HepG2 (cell line): Measurements from ENCODE around the gene PHF10. TPM values are rescaled to one million over a fixed set of nuclear protein-coding genes. Genes with fewer than 3 reads are reported as not detected.

Experiments
- AKAP8 ChIP-seq: sonication (generic); formaldehyde crosslinking; IDR thresholded peaks from 2 replicates; pipeline ENCODE4 v1.5.1; 2020; ENCODE audit warnings: mild to moderate bottlenecking, missing genetic modification reagents
- ATF6 ChIP-seq: sonication (generic); formaldehyde crosslinking; conservative IDR thresholded peaks from 2 replicates; pipeline ENCODE4 v1.4.0; 2020; ENCODE audit warnings: missing genetic modification reagents
- BORCS8-MEF2B ChIP-seq: sonication (generic); formaldehyde crosslinking; IDR thresholded peaks from 2 replicates; pipeline ENCODE4 v1.8.0; 2022; ENCODE audit warnings: mild to moderate bottlenecking, missing genetic modification reagents
- HOMEZ ChIP-seq: IDR thresholded peaks from 2 replicates; pipeline ENCODE4 v1.6.1; 2016; ENCODE audit warnings: low read depth
- KLF11 ChIP-seq: IDR thresholded peaks from 2 replicates; pipeline ENCODE4 v1.6.1; 2016; ENCODE audit warnings: missing compliant biosample characterization
- MYPOP ChIP-seq: sonication (generic); formaldehyde crosslinking; IDR thresholded peaks from 2 replicates; pipeline ENCODE4 v1.8.1; 2023; ENCODE audit warnings: mild to moderate bottlenecking, moderate library complexity, missing genetic modification reagents
- PAF1 ChIP-seq: IDR thresholded peaks from 2 replicates; pipeline ENCODE4 v1.6.1; 2016; ENCODE audit warnings: missing genetic modification reagents, missing compliant biosample characterization
- RNF2 ChIP-seq: fragments of 450-650 bp; conservative IDR thresholded peaks from 2 replicates; pipeline ENCODE4 v1.6.1; 2016; ENCODE audit warnings: low read depth
- SIX1 ChIP-seq: sonication (generic); formaldehyde crosslinking; IDR thresholded peaks from 2 replicates; pipeline ENCODE4 v1.4.0; 2020; ENCODE audit warnings: missing genetic modification reagents, borderline replicate concordance
- SKIL ChIP-seq: sonication (generic); formaldehyde crosslinking; IDR thresholded peaks from 2 replicates; pipeline ENCODE4 v1.8.0; 2022; ENCODE audit warnings: missing genetic modification reagents, mild to moderate bottlenecking, moderate library complexity, borderline replicate concordance
- STAT5B ChIP-seq: sonication (generic); formaldehyde crosslinking; IDR thresholded peaks from 2 replicates; pipeline ENCODE4 v1.4.0; 2020; ENCODE audit warnings: missing genetic modification reagents
- ZFP36 ChIP-seq: fragments of 150-350 bp; IDR thresholded peaks from 2 replicates; pipeline ENCODE4 v1.6.1; 2018; ENCODE audit warnings: borderline replicate concordance, low read length, low read depth; ENCODE audit not compliant: partially characterized antibody
- ZNF276 ChIP-seq: sonication (generic); formaldehyde crosslinking; IDR thresholded peaks from 2 replicates; pipeline ENCODE4 v1.4.0; 2020; ENCODE audit warnings: mild to moderate bottlenecking, low read depth, missing genetic modification reagents
- ZNF296 ChIP-seq: sonication (generic); formaldehyde crosslinking; conservative IDR thresholded peaks from 2 replicates; pipeline ENCODE4 v1.5.0; 2020; ENCODE audit warnings: mild to moderate bottlenecking, missing genetic modification reagents
- ZNF503 ChIP-seq: sonication (generic); formaldehyde crosslinking; IDR thresholded peaks from 2 replicates; pipeline ENCODE4 v1.4.0; 2020; ENCODE audit warnings: missing genetic modification reagents
- ZNF615 ChIP-seq: sonication (generic); formaldehyde crosslinking; IDR thresholded peaks from 2 replicates; pipeline ENCODE4 v1.5.0; 2020; ENCODE audit warnings: mild to moderate bottlenecking, missing genetic modification reagents, borderline replicate concordance
- ZNF737 ChIP-seq: sonication (generic); formaldehyde crosslinking; IDR thresholded peaks from 2 replicates; pipeline ENCODE4 v1.5.0; 2020; ENCODE audit warnings: missing genetic modification reagents, mild to moderate bottlenecking, borderline replicate concordance
- ZNF781 ChIP-seq: sonication (generic); formaldehyde crosslinking; IDR thresholded peaks from 2 replicates; pipeline ENCODE4 v1.5.1; 2020; ENCODE audit warnings: borderline replicate concordance, mild to moderate bottlenecking, missing genetic modification reagents; ENCODE audit errors: not compliant biosample characterization
- polyA plus RNA-seq, 8 experiments: library from polyadenylated mRNA; depleted of rRNA in 3 of 8; stranded (reverse) in 7 of 8; unstranded in 1 of 8; fragments of >200 nt; fragmentation: Illumina TruSeq in 4 of 8; extraction: Trizol in 4 of 8; gene quantifications; 2 replicates each; pipeline versions ENCODE4 v1.2.1 to v1.2.3, GENCODE V29; 2011 to 2016; ENCODE audit warnings: low read depth in 4 of 8, missing spikeins in 1 of 8, mixed read lengths in 1 of 8; ENCODE audit not compliant: insufficient read depth in 1 of 8
- total RNA-seq, 5 experiments: library from RNA; depleted of rRNA; stranded (reverse); fragments of >200 nt; fragmentation: Illumina TruSeq; extraction: Trizol; gene quantifications; 2 replicates each; pipeline ENCODE4 v1.2.3, GENCODE V29; 2016; ENCODE audit warnings: low read depth in 1 of 5

Gene PHF10
- total and polyA plus RNA-seq, 2 of the 13 experiments (the other 11 are each of a cell fraction or from before 2014, with no cell fraction given), result 42.1 to 84.1 TPM

GRCh38 chr6:169723200-169723909 lies 945 bp downstream of the PHF10 start (continued):
- no peak for TF ChIP-seq HOMEZ (CRISPR knock-in tag)
- TF ChIP-seq ZNF781 (CRISPR knock-in tag), result no peak
- no peak for TF ChIP-seq ZNF503
- TF ChIP-seq ZNF737 (CRISPR knock-in tag), result no peak
- TF ChIP-seq AKAP8 (CRISPR knock-in tag), result no peak
- no peak; the same call in 1 of the 2 replicates for TF ChIP-seq BORCS8-MEF2B (CRISPR knock-in tag)
- TF ChIP-seq STAT5B (CRISPR knock-in tag), result no peak
- TF ChIP-seq ZNF615, result no peak
- TF ChIP-seq RNF2, result no peak; the same call in 1 of the 2 replicates
- TF ChIP-seq KLF11 (CRISPR knock-in tag), result no peak
- 0 out of 2 replicates have a peak, but pooled peaks have one; percentile 58 for TF ChIP-seq MYPOP (CRISPR knock-in tag)
- TF ChIP-seq ATF6, result no peak
- no peak for TF ChIP-seq ZFP36
- TF ChIP-seq SKIL (CRISPR knock-in tag), result no peak
- no peak for TF ChIP-seq SIX1 (CRISPR knock-in tag)
- TF ChIP-seq ZNF296 (CRISPR knock-in tag), result no peak
- no peak for TF ChIP-seq PAF1 (CRISPR knock-in tag)
- TF ChIP-seq ZNF276 (CRISPR knock-in tag), result no peak
